Chondrocyte (in vitro differentiated cells): ENCODE data around the gene PIK3CA. TPM values are rescaled to one million over a fixed set of nuclear protein-coding genes. Genes with fewer than 3 reads are reported as not detected.

Source experiments
- DNase-seq: peaks from one replicate; pipeline ENCODE4 v3.0.0; 2021; ENCODE audit warnings: mixed read lengths, low spot score
- H3K27ac Mint-ChIP-seq: one replicate; pipeline ENCODE4 v1.8.0; 2021; ENCODE audit warnings: mild to moderate bottlenecking, moderate library complexity, mixed read lengths; ENCODE audit not compliant: unreplicated experiment
- H3K27me3 Mint-ChIP-seq: 2 replicates; pipeline ENCODE4 v1.8.0; 2021; ENCODE audit warnings: low read depth, mixed read lengths
- H3K36me3 Mint-ChIP-seq: 2 replicates; pipeline ENCODE4 v1.8.0; 2021; ENCODE audit warnings: low read depth, mixed read lengths
- H3K4me1 Mint-ChIP-seq: 2 replicates; pipeline ENCODE4 v1.8.0; 2021; ENCODE audit warnings: low read depth, mild to moderate bottlenecking, mixed read lengths
- H3K4me3 Mint-ChIP-seq: one replicate; pipeline ENCODE4 v1.8.0; 2021; ENCODE audit warnings: mild to moderate bottlenecking, moderate library complexity, mixed read lengths; ENCODE audit not compliant: unreplicated experiment
- H3K9me3 Mint-ChIP-seq: 2 replicates; pipeline ENCODE4 v1.8.0; 2021; ENCODE audit warnings: low read depth, mixed read lengths
- total RNA-seq: library from RNA; stranded (reverse); gene quantifications from 3 replicates; pipeline ENCODE4 v1.2.1, GENCODE V29; 2021
- TF ChIP-seq, protein P1 (sequence below): fragments of 200-600 bp; sonication (generic); IDR thresholded peaks from 2 replicates; pipeline ENCODE4 v1.5.0; 2021; ENCODE audit warnings: antibody characterized with exemption, mild to moderate bottlenecking, moderate library complexity

The PIK3CA gene
- total RNA-seq, 1 donor from 2014 or later, result 29.3 TPM

DNA sequence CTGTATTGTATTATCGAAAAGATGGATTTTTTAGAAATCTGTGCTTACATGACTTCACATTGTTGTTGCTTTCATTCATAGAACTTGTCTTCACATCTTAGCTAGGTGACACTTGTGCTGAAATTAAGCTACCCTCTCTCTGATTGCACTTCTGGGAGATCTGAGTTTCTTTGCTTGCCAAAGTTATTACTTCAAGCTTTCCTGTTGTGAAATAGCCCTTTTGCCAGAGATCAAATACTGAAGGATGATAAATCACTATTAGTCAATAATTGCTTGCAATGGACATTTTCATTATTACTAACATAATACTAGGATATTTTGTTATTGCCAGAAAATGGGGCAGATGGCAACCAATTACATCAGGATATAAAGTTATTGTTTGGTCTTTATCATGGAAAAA lies 34.7 kb downstream of the PIK3CA start:
- peak overlapping the region; percentile 79 for H3K27ac Mint-ChIP-seq
- H3K27me3 Mint-ChIP-seq, result no peaks in the 10 kb centered on the region
- TF ChIP-seq, protein P1, sequence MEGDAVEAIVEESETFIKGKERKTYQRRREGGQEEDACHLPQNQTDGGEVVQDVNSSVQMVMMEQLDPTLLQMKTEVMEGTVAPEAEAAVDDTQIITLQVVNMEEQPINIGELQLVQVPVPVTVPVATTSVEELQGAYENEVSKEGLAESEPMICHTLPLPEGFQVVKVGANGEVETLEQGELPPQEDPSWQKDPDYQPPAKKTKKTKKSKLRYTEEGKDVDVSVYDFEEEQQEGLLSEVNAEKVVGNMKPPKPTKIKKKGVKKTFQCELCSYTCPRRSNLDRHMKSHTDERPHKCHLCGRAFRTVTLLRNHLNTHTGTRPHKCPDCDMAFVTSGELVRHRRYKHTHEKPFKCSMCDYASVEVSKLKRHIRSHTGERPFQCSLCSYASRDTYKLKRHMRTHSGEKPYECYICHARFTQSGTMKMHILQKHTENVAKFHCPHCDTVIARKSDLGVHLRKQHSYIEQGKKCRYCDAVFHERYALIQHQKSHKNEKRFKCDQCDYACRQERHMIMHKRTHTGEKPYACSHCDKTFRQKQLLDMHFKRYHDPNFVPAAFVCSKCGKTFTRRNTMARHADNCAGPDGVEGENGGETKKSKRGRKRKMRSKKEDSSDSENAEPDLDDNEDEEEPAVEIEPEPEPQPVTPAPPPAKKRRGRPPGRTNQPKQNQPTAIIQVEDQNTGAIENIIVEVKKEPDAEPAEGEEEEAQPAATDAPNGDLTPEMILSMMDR, result no peak
- no peaks in the 10 kb centered on the region for H3K36me3 Mint-ChIP-seq
- DNase-seq, result no peak
- H3K9me3 Mint-ChIP-seq, result no peaks in the 10 kb centered on the region
- no peak overlapping the region for H3K4me3 Mint-ChIP-seq
- peaks cover 24% of the 10 kb centered on the region for H3K4me1 Mint-ChIP-seq

DNA sequence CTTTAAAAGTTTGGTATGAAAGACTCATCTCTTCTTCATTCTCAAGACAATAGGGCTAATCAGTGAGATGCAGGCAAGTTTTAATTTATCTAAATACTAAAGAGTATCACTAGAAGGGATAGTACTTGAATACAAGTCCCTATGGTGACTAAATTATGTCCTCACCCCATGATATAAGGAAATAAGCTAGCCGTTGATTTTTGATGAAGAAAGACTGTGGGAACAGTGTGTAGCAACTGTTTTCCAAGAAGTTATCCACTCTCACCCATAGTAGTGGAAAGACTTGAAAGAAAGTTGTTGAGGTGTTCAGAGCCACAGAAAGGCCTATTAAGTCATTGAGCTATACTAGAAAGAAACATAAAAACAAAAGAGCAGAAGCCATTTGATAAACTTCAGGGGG lies 36.7 kb downstream of the PIK3CA start:
- no peak overlapping the region for H3K4me3 Mint-ChIP-seq
- TF ChIP-seq, protein P1, result no peak
- DNase-seq, result no peak
- H3K9me3 Mint-ChIP-seq, result no peaks in the 10 kb centered on the region
- H3K4me1 Mint-ChIP-seq, result peaks cover 36% of the 10 kb centered on the region
- no peaks in the 10 kb centered on the region for H3K27me3 Mint-ChIP-seq
- no peak overlapping the region for H3K27ac Mint-ChIP-seq
- H3K36me3 Mint-ChIP-seq, result no peaks in the 10 kb centered on the region

DNA sequence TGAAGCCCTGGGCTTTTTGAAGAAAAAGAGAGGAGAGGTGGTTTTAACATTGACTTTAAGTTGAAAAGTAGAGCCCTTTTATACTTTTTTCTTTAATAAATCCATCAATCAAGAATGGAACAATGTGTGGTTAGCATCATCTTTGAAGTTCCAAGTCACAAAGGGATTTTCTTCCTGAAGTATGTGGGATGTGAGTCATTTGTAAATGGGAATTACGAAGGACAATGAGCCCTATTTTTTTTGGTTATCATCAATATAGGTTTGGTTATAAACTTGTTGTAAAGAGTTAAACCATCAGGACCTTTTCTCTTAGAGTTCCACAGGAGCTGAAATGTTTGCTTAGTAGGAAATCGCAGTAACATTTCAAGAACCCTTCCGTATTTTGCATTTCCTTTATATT lies 38.3 kb downstream of the PIK3CA start:
- no peaks in the 10 kb centered on the region for H3K9me3 Mint-ChIP-seq
- no peak for DNase-seq

DNA sequence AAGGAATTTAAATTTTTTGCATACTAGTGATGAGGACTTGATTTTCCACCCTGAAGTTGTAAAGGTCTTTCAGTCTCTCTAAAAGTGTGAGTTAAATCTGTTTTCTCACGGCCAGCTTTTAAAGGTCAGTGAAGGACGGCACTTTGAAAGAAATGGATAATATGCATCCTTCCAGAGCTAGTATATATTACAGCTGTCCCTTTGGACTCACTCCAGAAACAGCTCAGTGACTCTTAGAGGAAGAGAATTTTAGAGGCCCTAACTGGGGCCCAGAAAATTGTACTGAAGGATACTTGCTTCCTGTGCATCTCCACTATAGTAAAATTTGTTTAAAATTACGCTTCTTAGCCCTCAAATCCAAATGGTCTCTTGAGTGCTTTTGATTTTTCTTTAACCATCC lies 41.6 kb downstream of the PIK3CA start:
- no peaks in the 10 kb centered on the region for H3K36me3 Mint-ChIP-seq
- DNase-seq, result no peak
- peaks cover 59% of the 10 kb centered on the region for H3K4me1 Mint-ChIP-seq
- H3K27me3 Mint-ChIP-seq, result no peaks in the 10 kb centered on the region
- H3K9me3 Mint-ChIP-seq, result no peaks in the 10 kb centered on the region
- TF ChIP-seq, protein P1, result no peak
- no peak overlapping the region for H3K4me3 Mint-ChIP-seq
- peak overlapping the region; percentile 81 for H3K27ac Mint-ChIP-seq

More for the DNA sequence above, 38.3 kb downstream of the PIK3CA start:
- no peak overlapping the region for H3K27ac Mint-ChIP-seq
- H3K27me3 Mint-ChIP-seq, result no peaks in the 10 kb centered on the region
- TF ChIP-seq, protein P1, result no peak
- no peaks in the 10 kb centered on the region for H3K36me3 Mint-ChIP-seq
- H3K4me1 Mint-ChIP-seq, result peaks cover 52% of the 10 kb centered on the region
- no peak overlapping the region for H3K4me3 Mint-ChIP-seq

DNA sequence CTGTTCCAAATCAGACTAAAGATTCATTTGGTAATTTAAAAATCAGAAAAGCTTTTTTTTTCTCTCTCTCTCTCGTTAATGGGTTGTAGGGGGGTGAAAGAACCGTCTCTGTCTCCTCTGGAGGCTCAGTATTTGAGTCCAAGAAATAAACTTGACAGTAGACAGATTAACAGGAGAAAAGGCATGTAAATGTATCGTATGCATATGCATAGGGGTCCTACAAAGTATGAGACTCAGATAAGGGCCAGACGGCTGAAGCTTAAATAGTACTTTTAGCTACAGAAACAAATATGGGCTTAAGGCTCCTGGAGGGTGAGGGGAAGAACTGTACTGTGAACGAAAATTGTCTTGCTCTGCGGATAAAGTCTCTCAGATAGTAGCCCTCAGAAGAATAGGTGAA lies 42.4 kb downstream of the PIK3CA start:
- TF ChIP-seq, protein P1, result no peak
- Mint-ChIP-seq H3K9me3 (no peaks in the 10 kb centered on the region), H3K4me1 (peaks cover 61% of the 10 kb centered on the region), H3K27me3 (no peaks in the 10 kb centered on the region), H3K4me3 (no peak overlapping the region), H3K36me3 (no peaks in the 10 kb centered on the region), H3K27ac (peak overlapping the region; percentile 81)
- no peak for DNase-seq
